Liver (tissue), 9 donors: ENCODE results near the gene TTI1. TPM values are rescaled to one million over a fixed set of nuclear protein-coding genes. Genes with fewer than 3 reads are reported as not detected.

Experiments
- DNase-seq: peaks from one replicate; pipeline ENCODE4 v3.0.0-alpha.2; 2017; ENCODE audit warnings: low spot score
- H3K27ac ChIP-seq, 2 donors: one replicate each; pipeline ENCODE4 v1.7.0; 2013; ENCODE audit warnings: inconsistent platforms in 2 of 2, low read length in 2 of 2, control low read depth in 1 of 2, low read depth in 1 of 2, mild to moderate bottlenecking in 1 of 2
- H3K27me3 ChIP-seq, 4 donors: one replicate each; pipeline versions ENCODE4 v1.6.1 to v1.7.0; 2013; ENCODE audit warnings: low read length in 3 of 4, inconsistent platforms in 1 of 4, mild to moderate bottlenecking in 1 of 4, moderate library complexity in 1 of 4; ENCODE audit not compliant: control insufficient read depth in 4 of 4, insufficient read depth in 4 of 4
- H3K36me3 ChIP-seq, 4 donors: one replicate each; pipeline versions ENCODE4 v1.6.1 to v1.7.0; 2013; ENCODE audit warnings: low read length in 3 of 4, mild to moderate bottlenecking in 3 of 4, low read depth in 1 of 4, moderate library complexity in 1 of 4; ENCODE audit not compliant: control insufficient read depth in 4 of 4, insufficient read depth in 3 of 4
- H3K4me1 ChIP-seq, 4 donors: one replicate each; pipeline versions ENCODE4 v1.6.1 to v1.7.0; 2013; ENCODE audit warnings: low read length in 3 of 4, mild to moderate bottlenecking in 3 of 4, moderate library complexity in 1 of 4; ENCODE audit not compliant: control insufficient read depth in 4 of 4, insufficient read depth in 4 of 4
- H3K4me3 ChIP-seq, 3 donors: one replicate each; pipeline versions ENCODE4 v1.6.1 to v1.7.0; 2013; ENCODE audit warnings: low read length in 3 of 3, control low read depth in 1 of 3, low read depth in 1 of 3, mild to moderate bottlenecking in 1 of 3
- H3K9ac ChIP-seq, 2 donors: one replicate each; pipeline ENCODE4 v1.7.0; 2013; ENCODE audit warnings: low read length in 2 of 2, mild to moderate bottlenecking in 2 of 2, moderate library complexity in 2 of 2, control low read depth in 1 of 2, low read depth in 1 of 2
- H3K9me3 ChIP-seq, 4 donors: one replicate each; pipeline versions ENCODE4 v1.6.1 to v1.7.0; 2013; ENCODE audit warnings: low read length in 3 of 4; ENCODE audit not compliant: control insufficient read depth in 4 of 4
- ATF3 ChIP-seq: IDR thresholded peaks from 2 replicates; pipeline ENCODE4 v1.6.1; 2016; ENCODE audit warnings: antibody characterized with exemption
- EGR1 ChIP-seq, 2 donors: IDR thresholded peaks; 2 replicates each; pipeline ENCODE4 v1.6.1; 2016 to 2018; ENCODE audit warnings: antibody characterized with exemption in 2 of 2, low read depth in 2 of 2
- FOXA1 ChIP-seq: IDR thresholded peaks from 2 replicates; pipeline ENCODE4 v1.6.1; 2016; ENCODE audit warnings: antibody characterized with exemption
- HNF4A ChIP-seq, 2 donors: conservative IDR thresholded peaks; 2 replicates each; pipeline ENCODE4 v1.6.1; 2016; ENCODE audit warnings: antibody characterized with exemption in 2 of 2, mild to moderate bottlenecking in 2 of 2
- HNF4G ChIP-seq: IDR thresholded peaks from 2 replicates; pipeline ENCODE4 v1.6.1; 2016; ENCODE audit warnings: antibody characterized with exemption
- JUND ChIP-seq, 2 donors: IDR thresholded peaks; 2 replicates each; pipeline ENCODE4 v1.6.1; 2016; ENCODE audit warnings: antibody characterized with exemption in 2 of 2
- NR2F2 ChIP-seq: IDR thresholded peaks from 2 replicates; pipeline ENCODE4 v1.6.1; 2016; ENCODE audit warnings: antibody characterized with exemption
- RXRA ChIP-seq, 2 donors: IDR thresholded peaks; 2 replicates each; pipeline ENCODE4 v1.6.1; 2017 to 2018; ENCODE audit warnings: antibody characterized with exemption in 2 of 2, mild to moderate bottlenecking in 1 of 2
- SP1 ChIP-seq: IDR thresholded peaks from 2 replicates; pipeline ENCODE4 v1.6.1; 2018; ENCODE audit warnings: antibody characterized with exemption, mild to moderate bottlenecking
- TAF1 ChIP-seq: conservative IDR thresholded peaks from 2 replicates; pipeline ENCODE4 v1.6.1; 2016; ENCODE audit warnings: antibody characterized with exemption, mild to moderate bottlenecking
- YY1 ChIP-seq: IDR thresholded peaks from 2 replicates; pipeline ENCODE4 v1.6.1; 2016; ENCODE audit warnings: antibody characterized with exemption, mild to moderate bottlenecking
- ZBTB33 ChIP-seq: IDR thresholded peaks from 2 replicates; pipeline ENCODE4 v1.6.1; 2016; ENCODE audit warnings: antibody characterized with exemption
- WGBS: extraction: QIAGEN DNeasy Blood & Tissue Kit; methylation state at CpG from one replicate; pipeline ENCODE4 v1.1.7; 2013; 5-methylcytosine and 5-hydroxymethylcytosine counted together
- polyA plus RNA-seq, 2 donors: library from polyadenylated mRNA; stranded (reverse) in 1 of 2; unstranded in 1 of 2; fragments of 200-250 nt in 1 of 2; fragments of >200 nt in 1 of 2; fragmentation: Nextera tagmentation in 1 of 2; extraction: Ambion mirVana in 1 of 2; gene quantifications; one replicate each; pipeline versions ENCODE4 v1.2.1 to v1.2.3, GENCODE V29; 2013 to 2015
- total RNA-seq, 2 donors: library from RNA; depleted of rRNA; stranded (reverse); fragments of >200 nt; gene quantifications; one replicate each; pipeline ENCODE4 v1.2.3, GENCODE V29; 2014
- TF ChIP-seq, protein P1 (sequence below): IDR thresholded peaks from 2 replicates; pipeline ENCODE4 v1.6.1; 2016; ENCODE audit warnings: antibody characterized with exemption
- TF ChIP-seq, protein P2 (sequence below): IDR thresholded peaks from 2 replicates; pipeline ENCODE4 v1.6.1; 2016; ENCODE audit warnings: antibody characterized with exemption, mild to moderate bottlenecking
- donor health status: healthy.
- donor health status: healthy.
- donor health status: healthy.
- donor health status: healthy.
- donor health status: healthy.

TTI1 gene
- total and polyA plus RNA-seq, 4 donors: 4.6 to 20.4 (median 11.3) TPM

DNA sequence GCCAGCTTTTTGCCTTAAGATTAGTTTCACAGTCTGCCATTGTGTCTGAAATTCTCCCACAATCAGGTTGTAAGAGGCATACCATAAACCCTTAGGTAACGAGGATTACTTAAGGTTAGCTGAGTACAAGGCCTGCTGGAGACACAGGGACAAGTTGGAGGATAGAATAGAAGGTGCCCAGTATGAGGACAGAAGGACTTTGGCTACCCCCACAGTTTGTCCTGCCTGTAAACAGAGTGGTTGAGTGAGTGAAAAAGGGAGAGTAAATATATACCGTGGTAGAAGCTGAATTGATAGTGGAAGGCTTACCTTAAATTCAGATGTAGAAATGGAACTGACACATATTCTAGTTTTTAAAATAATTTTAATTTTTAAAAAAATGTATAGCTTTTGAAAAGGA, 19.6 kb upstream of the TTI1 start:
- H3K4me1 ChIP-seq: peaks cover 6 to 26% (median 14%) of the 10 kb centered on the region in 4 donors
- H3K4me3 ChIP-seq: no peak overlapping the region
- peaks cover 0 to 29% (median 14%) of the 10 kb centered on the region in 4 donors for H3K36me3 ChIP-seq
- TF ChIP-seq ZBTB33: no peak
- TF ChIP-seq FOXA1: no peak
- TF ChIP-seq, protein P1, sequence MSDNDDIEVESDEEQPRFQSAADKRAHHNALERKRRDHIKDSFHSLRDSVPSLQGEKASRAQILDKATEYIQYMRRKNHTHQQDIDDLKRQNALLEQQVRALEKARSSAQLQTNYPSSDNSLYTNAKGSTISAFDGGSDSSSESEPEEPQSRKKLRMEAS: no peak
- no peak for TF ChIP-seq HNF4G
- TF ChIP-seq YY1: no peak
- no peak for TF ChIP-seq JUND (IDR thresholded peaks at IDR 0.05)
- TF ChIP-seq TAF1: no peak
- peak in 1 of 2 donors; percentile 30 for TF ChIP-seq RXRA (IDR thresholded peaks at IDR 0.05)
- TF ChIP-seq, protein P2, sequence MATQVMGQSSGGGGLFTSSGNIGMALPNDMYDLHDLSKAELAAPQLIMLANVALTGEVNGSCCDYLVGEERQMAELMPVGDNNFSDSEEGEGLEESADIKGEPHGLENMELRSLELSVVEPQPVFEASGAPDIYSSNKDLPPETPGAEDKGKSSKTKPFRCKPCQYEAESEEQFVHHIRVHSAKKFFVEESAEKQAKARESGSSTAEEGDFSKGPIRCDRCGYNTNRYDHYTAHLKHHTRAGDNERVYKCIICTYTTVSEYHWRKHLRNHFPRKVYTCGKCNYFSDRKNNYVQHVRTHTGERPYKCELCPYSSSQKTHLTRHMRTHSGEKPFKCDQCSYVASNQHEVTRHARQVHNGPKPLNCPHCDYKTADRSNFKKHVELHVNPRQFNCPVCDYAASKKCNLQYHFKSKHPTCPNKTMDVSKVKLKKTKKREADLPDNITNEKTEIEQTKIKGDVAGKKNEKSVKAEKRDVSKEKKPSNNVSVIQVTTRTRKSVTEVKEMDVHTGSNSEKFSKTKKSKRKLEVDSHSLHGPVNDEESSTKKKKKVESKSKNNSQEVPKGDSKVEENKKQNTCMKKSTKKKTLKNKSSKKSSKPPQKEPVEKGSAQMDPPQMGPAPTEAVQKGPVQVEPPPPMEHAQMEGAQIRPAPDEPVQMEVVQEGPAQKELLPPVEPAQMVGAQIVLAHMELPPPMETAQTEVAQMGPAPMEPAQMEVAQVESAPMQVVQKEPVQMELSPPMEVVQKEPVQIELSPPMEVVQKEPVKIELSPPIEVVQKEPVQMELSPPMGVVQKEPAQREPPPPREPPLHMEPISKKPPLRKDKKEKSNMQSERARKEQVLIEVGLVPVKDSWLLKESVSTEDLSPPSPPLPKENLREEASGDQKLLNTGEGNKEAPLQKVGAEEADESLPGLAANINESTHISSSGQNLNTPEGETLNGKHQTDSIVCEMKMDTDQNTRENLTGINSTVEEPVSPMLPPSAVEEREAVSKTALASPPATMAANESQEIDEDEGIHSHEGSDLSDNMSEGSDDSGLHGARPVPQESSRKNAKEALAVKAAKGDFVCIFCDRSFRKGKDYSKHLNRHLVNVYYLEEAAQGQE: no peak
- TF ChIP-seq NR2F2: no peak
- peak; percentile 38 to 58 for TF ChIP-seq HNF4A (conservative IDR thresholded peaks at IDR 0.05)
- no peaks in the 10 kb centered on the region for H3K27me3 ChIP-seq
- WGBS: 43% methylated on average over 2 of the region's 2 CpGs
- no peak overlapping the region for H3K9ac ChIP-seq
- DNase-seq: no peak
- H3K27ac ChIP-seq: peak overlapping the region; percentile 31 to 58
- H3K9me3 ChIP-seq: no peaks in the 10 kb centered on the region

DNA sequence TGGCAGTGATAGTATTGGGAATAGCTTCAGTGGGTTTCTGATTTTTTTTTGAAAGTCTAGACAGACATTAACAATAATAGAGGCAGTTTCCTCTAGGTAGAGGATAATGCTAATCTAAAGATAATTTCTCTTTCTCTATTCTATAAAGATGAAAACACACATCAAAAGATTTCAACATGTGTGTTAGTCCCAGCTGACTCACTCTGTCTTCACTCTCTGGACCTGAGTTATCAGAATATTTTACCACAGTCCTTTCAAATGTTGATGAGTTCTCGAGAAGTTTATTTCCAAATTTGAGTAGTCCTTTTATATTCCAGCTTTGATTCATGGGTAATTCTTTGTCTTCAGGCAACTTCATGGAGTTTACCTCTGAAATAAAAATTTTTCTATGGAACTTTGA, 17.4 kb upstream of the TTI1 start:
- Histone ChIP-seq H3K4me1 (peaks cover 8 to 34% (median 16%) of the 10 kb centered on the region in 4 donors), H3K4me3 (no peak overlapping the region), H3K9me3 (no peaks in the 10 kb centered on the region), H3K36me3 (peaks cover 0 to 29% (median 15%) of the 10 kb centered on the region in 4 donors), H3K27ac (peak overlapping the region in 1 of 2 donors; percentile 24), H3K27me3 (no peaks in the 10 kb centered on the region), H3K9ac (peak overlapping the region in 1 of 2 donors; percentile 23)
- no peak for DNase-seq
- WGBS: 92% methylated on average over 1 of the region's 1 CpG
- TF ChIP-seq ATF3: no peak
- no peak for TF ChIP-seq FOXA1
- TF ChIP-seq SP1: no peak
- TF ChIP-seq YY1: no peak
- no peak for TF ChIP-seq EGR1 (IDR thresholded peaks at IDR 0.05; ENCODE audit: low read depth in 2 of 2)
